Heart left ventricle (tissue), 16 donors: ENCODE data around the gene C1orf115. TPM values are rescaled to one million over a fixed set of nuclear protein-coding genes. Genes with fewer than 3 reads are reported as not detected.

Source experiments
- ATAC-seq, 4 donors: fragments of 200-7000 bp; cut with Tn5 transposase; one replicate each; pipeline ENCODE4 v1.9.1; 2020 to 2022; ENCODE audit warnings: moderate library complexity in 4 of 4, mild to moderate bottlenecking in 3 of 4, moderate number of reproducible peaks in 1 of 4
- DNase-seq, 5 donors: peaks; one replicate each; pipeline ENCODE4 v3.0.0-alpha.2; 2020
- H3K27ac ChIP-seq, 12 donors: fragments of 200-600 bp; sonication (generic) in 4 of 12; one replicate each; pipeline versions ENCODE4 v1.5.0 to v1.8.0; 2016 to 2022; ENCODE audit warnings: mild to moderate bottlenecking in 2 of 12
- H3K27me3 ChIP-seq, 9 donors: fragments of 200-600 bp; sonication (generic) in 2 of 9; one replicate each; pipeline versions ENCODE4 v1.5.1 to v1.8.0; 2016 to 2022; ENCODE audit warnings: mild to moderate bottlenecking in 3 of 9
- H3K36me3 ChIP-seq, 9 donors: fragments of 200-600 bp; sonication (generic) in 2 of 9; one replicate each; pipeline versions ENCODE4 v1.5.0 to v1.8.0; 2018 to 2022; ENCODE audit warnings: mild to moderate bottlenecking in 2 of 9
- H3K4me1 ChIP-seq, 12 donors: fragments of 200-600 bp; sonication (generic) in 4 of 12; one replicate each; pipeline versions ENCODE4 v1.5.0 to v1.8.0; 2016 to 2022; ENCODE audit warnings: mild to moderate bottlenecking in 3 of 12
- H3K4me3 ChIP-seq, 12 donors: fragments of 200-600 bp; sonication (generic) in 4 of 12; one replicate each; pipeline versions ENCODE4 v1.5.0 to v1.8.0; 2017 to 2022; ENCODE audit warnings: mild to moderate bottlenecking in 9 of 12, moderate library complexity in 4 of 12
- H3K9me3 ChIP-seq, 12 donors: fragments of 200-600 bp; sonication (generic) in 4 of 12; one replicate each; pipeline versions ENCODE4 v1.5.0 to v1.8.0; 2016 to 2022; ENCODE audit warnings: mild to moderate bottlenecking in 1 of 12
- CTCF ChIP-seq, 12 donors: fragments of 200-600 bp; sonication (generic) in 4 of 12; IDR thresholded peaks; one replicate each; pipeline versions ENCODE4 v1.5.0 to v1.8.0; 2018 to 2022; ENCODE audit warnings: antibody characterized with exemption in 12 of 12, mild to moderate bottlenecking in 5 of 12
- POLR2A ChIP-seq, 2 donors: fragments of 450-650 bp; IDR thresholded peaks; one replicate each; pipeline ENCODE4 v1.6.1; 2017; ENCODE audit warnings: antibody characterized with exemption in 2 of 2, mild to moderate bottlenecking in 2 of 2, moderate library complexity in 2 of 2
- WGBS, 4 donors: extraction: QIAGEN DNeasy Blood & Tissue Kit in 2 of 4; methylation state at CpG; one replicate each; pipeline versions ENCODE4 v1.1.5 to v1.1.7; 2013 to 2018; 5-methylcytosine and 5-hydroxymethylcytosine counted together
- intact Hi-C, 10 donors: fragments of 100-400 bp; cut with DNase I; formaldehyde crosslinking; loops; one replicate each; pipeline versions ENCODE4 v1.11.1 to v1.14.2; 2022
- polyA plus RNA-seq, 2 donors: library from polyadenylated mRNA; stranded (reverse); fragments of 200-250 nt; gene quantifications; one replicate each; pipeline ENCODE4 v1.2.3, GENCODE V29; 2013
- total RNA-seq, 9 donors: library from RNA; depleted of rRNA in 2 of 9; stranded (reverse); fragments of >200 nt in 2 of 9; fragmentation: NEBNext Ultra II Directional in 3 of 9; extraction: Animal tissue kit (Norgen Biotek cat#: 25700) in 3 of 9; gene quantifications; one replicate each; pipeline versions ENCODE4 v1.1.0 to v1.2.4, GENCODE V29; 2016 to 2023
- donor health status: ischemic (EF 13 %, LVEDD 7.1; RV severe dilation, severe dysfunction).
- donor health status: healthy with polysubstance abuse.
- donor health status: DM: no; HTN: yes; CAD: no.
- donor health status: DM: no; HTN: no; CAD: no.
- donor health status: ischemic (EF 25% LVEDD 6.9; RV normal size, moderate dysfunction).
- donor health status: ischemic (EF 25% LVEDD 5.7; RV mildly dilated, moderate dysfunction).
- donor health status: healthy.
- donor health status: DM: yes; HTN: yes; CAD: no.
- donor health status: ischemic (EF 35%, LVEDD 5.7; RV mildly dilated, moderate dysfunction).
- donor health status: nonischemic (EF 11% LVEDD 7.7; RV severe dilation, severe dysfunction).
- donor health status: DM: yes; HTN: yes; CAD: no.
- donor health status: PGD.
- donor health status: ischemic (EF 29% LVEDD 5.4; RV normal size, mild dysfunction).
- donor health status: nonischemic (EF 23%, LVEDD 6.1; RV moderate dilation, normal function).

C1orf115 gene
- total and polyA plus RNA-seq, 11 donors = 8.5 to 39.0 (median 16.3) TPM

GRCh38 chr1:220696863-220697231 is 6.7 kb downstream of the C1orf115 start:
- WGBS, 4 donors = 62 to 81% (median 77%) methylated on average over 9 of the region's 9 CpGs
- H3K9me3 ChIP-seq = no peaks in the 10 kb centered on the region

GRCh38 chr1:220697326-220697725 is 7.2 kb downstream of the C1orf115 start:
- no peak for TF ChIP-seq CTCF (IDR thresholded peaks at IDR 0.05)
- ATAC-seq (no peak), DNase-seq (no peak)
- Histone ChIP-seq H3K4me1 (peaks cover 0 to 15% (median 6%) of the 10 kb centered on the region in 12 donors), H3K4me3 (no peak overlapping the region), H3K36me3 (peaks cover 0 to 9% (median 0%) of the 10 kb centered on the region in 9 donors), H3K27me3 (no peaks in the 10 kb centered on the region), H3K9me3 (no peaks in the 10 kb centered on the region), H3K27ac (no peak overlapping the region)
- 87 to 97% (median 93%) methylated on average over 6 of the region's 6 CpGs for WGBS, 4 donors
- intact Hi-C loops = no loop called here

More at GRCh38 chr1:220696863-220697231, 6.7 kb downstream of the C1orf115 start:
- peaks cover 0 to 15% (median 7%) of the 10 kb centered on the region in 12 donors for H3K4me1 ChIP-seq
- intact Hi-C loops = no loop called here
- no peak overlapping the region for H3K27ac ChIP-seq
- H3K36me3 ChIP-seq = peaks cover 0 to 9% (median 0%) of the 10 kb centered on the region in 9 donors
- TF ChIP-seq POLR2A (IDR thresholded peaks at IDR 0.05) (no peak), CTCF (IDR thresholded peaks at IDR 0.05) (no peak)
- H3K27me3 ChIP-seq = no peaks in the 10 kb centered on the region
- ATAC-seq (no peak), DNase-seq (no peak)
- no peak overlapping the region for H3K4me3 ChIP-seq

- Histone ChIP-seq H3K36me3 (peaks cover 0 to 9% (median 0%) of the 10 kb centered on the region in 9 donors), H3K4me1 (peaks cover 0 to 25% (median 13%) of the 10 kb centered on the region in 12 donors), H3K27ac (no peak overlapping the region), H3K4me3 (no peak overlapping the region), H3K27me3 (no peaks in the 10 kb centered on the region), H3K9me3 (no peaks in the 10 kb centered on the region)
- TF ChIP-seq POLR2A (IDR thresholded peaks at IDR 0.05) (no peak), CTCF (IDR thresholded peaks at IDR 0.05) (no peak)
- WGBS, 4 donors = 78 to 90% (median 86%) methylated on average over 5 of the region's 5 CpGs
- DNase-seq = no peak
- no peak for ATAC-seq
- intact Hi-C loops = no loop called here
Observed at GRCh38 chr1:220698607-220699016, 8.4 kb downstream of the C1orf115 start.

- no peak overlapping the region for H3K27ac ChIP-seq
- DNase-seq (no peak), ATAC-seq (no peak)
- 85 to 97% (median 90%) methylated on average over 3 of the region's 3 CpGs for WGBS, 4 donors
- intact Hi-C loops = no loop called here
- TF ChIP-seq POLR2A (IDR thresholded peaks at IDR 0.05) = no peak
- TF ChIP-seq CTCF (IDR thresholded peaks at IDR 0.05) = no peak
- no peaks in the 10 kb centered on the region for H3K27me3 ChIP-seq
- peaks cover 0 to 9% (median 0%) of the 10 kb centered on the region in 9 donors for H3K36me3 ChIP-seq
- H3K4me1 ChIP-seq = peaks cover 0 to 25% (median 13%) of the 10 kb centered on the region in 12 donors
- H3K9me3 ChIP-seq = no peaks in the 10 kb centered on the region
- no peak overlapping the region for H3K4me3 ChIP-seq
Observed at GRCh38 chr1:220699044-220699443, 8.9 kb downstream of the C1orf115 start.
